Mucosa of rectum (tissue), 2 donors: Measurements from ENCODE around the gene KCNQ2.

ENCODE experiments used
- H3K27ac ChIP-seq, 2 donors: one replicate each; pipeline ENCODE4 v1.7.0; 2013; ENCODE audit warnings: inconsistent platforms in 2 of 2, low read depth in 2 of 2, low read length in 2 of 2
- H3K27me3 ChIP-seq, 2 donors: one replicate each; pipeline ENCODE4 v1.7.0; 2013; ENCODE audit warnings: low read length in 2 of 2; ENCODE audit not compliant: control insufficient read depth in 2 of 2, insufficient read depth in 2 of 2
- H3K36me3 ChIP-seq, 2 donors: one replicate each; pipeline ENCODE4 v1.7.0; 2013; ENCODE audit warnings: low read length in 2 of 2; ENCODE audit not compliant: control insufficient read depth in 2 of 2, insufficient read depth in 2 of 2
- H3K4me1 ChIP-seq, 2 donors: one replicate each; pipeline ENCODE4 v1.7.0; 2013; ENCODE audit warnings: low read length in 2 of 2, mild to moderate bottlenecking in 1 of 2; ENCODE audit not compliant: control insufficient read depth in 2 of 2, insufficient read depth in 2 of 2
- H3K4me3 ChIP-seq, 2 donors: one replicate each; pipeline ENCODE4 v1.7.0; 2013; ENCODE audit warnings: low read length in 2 of 2
- H3K9ac ChIP-seq, 2 donors: one replicate each; pipeline ENCODE4 v1.7.0; 2013; ENCODE audit warnings: low read length in 2 of 2, low read depth in 1 of 2, mild to moderate bottlenecking in 1 of 2
- H3K9me3 ChIP-seq, 2 donors: one replicate each; pipeline ENCODE4 v1.7.0; 2013; ENCODE audit warnings: low read length in 2 of 2; ENCODE audit not compliant: control insufficient read depth in 2 of 2
- donor health status: healthy.
- donor health status: Normal muscosa, but diverticular disease.

Gene KCNQ2

GRCh38 chr20:63378626-63379025 is 93.8 kb downstream of the KCNQ2 start:
- Histone ChIP-seq H3K27ac (no peak overlapping the region), H3K9ac (no peak overlapping the region), H3K4me1 (no peaks in the 10 kb centered on the region), H3K4me3 (no peak overlapping the region), H3K36me3 (no peaks in the 10 kb centered on the region), H3K27me3 (peaks cover 0 to 8% of the 10 kb centered on the region in 2 donors), H3K9me3 (no peaks in the 10 kb centered on the region)

- H3K27me3 ChIP-seq = peaks cover 0 to 8% of the 10 kb centered on the region in 2 donors
- H3K36me3 ChIP-seq = no peaks in the 10 kb centered on the region
- H3K9ac ChIP-seq = no peak overlapping the region
- no peak overlapping the region for H3K27ac ChIP-seq
- no peaks in the 10 kb centered on the region for H3K4me1 ChIP-seq
- no peak overlapping the region for H3K4me3 ChIP-seq
- no peaks in the 10 kb centered on the region for H3K9me3 ChIP-seq
These were observed 94.5 kb downstream of the KCNQ2 start for GRCh38 chr20:63377951-63378381.

- no peaks in the 10 kb centered on the region for H3K36me3 ChIP-seq
- no peaks in the 10 kb centered on the region for H3K4me1 ChIP-seq
- H3K9me3 ChIP-seq = no peaks in the 10 kb centered on the region
- peaks cover 0 to 8% of the 10 kb centered on the region in 2 donors for H3K27me3 ChIP-seq
- H3K4me3 ChIP-seq = no peak overlapping the region
- H3K9ac ChIP-seq = no peak overlapping the region
- H3K27ac ChIP-seq = no peak overlapping the region
These were observed 95.1 kb downstream of the KCNQ2 start for GRCh38 chr20:63377256-63377941.

DNA sequence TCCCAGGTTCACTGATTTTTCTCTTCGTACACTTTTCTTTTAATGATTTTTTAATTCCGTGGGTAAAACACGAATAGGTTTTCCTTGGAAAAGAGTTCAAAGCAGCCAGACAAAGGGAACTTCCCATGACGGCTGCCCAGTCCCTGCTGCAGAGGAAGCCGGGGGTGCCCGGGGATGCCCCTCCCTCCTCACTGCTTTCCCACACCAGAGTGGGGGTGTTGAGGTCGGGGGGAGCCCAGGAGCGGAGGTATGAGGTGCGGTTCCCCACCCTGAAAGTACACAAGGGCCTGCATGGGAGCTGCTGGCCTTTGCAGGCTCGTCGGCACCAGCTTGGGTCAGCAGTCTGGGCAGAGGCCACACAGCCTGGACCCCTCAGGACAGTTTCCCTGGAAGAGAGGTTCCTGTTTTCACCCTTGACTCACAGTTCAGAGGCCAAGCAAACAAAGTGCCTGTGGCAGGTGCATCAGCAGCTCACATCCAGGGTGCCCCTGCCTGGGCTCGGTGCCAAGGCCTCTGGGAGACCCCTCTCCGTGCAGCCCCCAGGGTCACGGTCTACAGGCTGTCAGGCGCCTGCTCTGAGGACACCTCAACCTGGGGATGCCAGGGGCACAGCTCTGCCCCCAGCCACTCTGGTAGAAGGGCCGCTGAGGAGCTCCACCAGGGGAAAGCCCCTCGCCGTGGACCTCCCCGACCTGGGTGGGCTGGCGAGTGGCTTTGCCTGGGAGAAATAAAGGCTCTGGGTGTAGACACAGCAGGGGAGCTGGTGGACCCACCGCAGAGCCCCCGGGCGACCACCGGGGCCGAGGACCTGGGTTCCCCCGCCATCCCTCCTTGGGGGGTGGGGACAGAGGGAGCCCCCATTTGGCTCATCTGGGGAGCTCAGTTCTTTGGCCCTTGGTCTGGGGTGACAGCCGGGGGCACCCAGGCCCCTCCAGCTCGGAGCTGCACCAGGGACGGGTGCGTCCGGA is 95.9 kb downstream of the KCNQ2 start:
- Histone ChIP-seq H3K9me3 (no peaks in the 10 kb centered on the region), H3K27me3 (peaks cover 0 to 10% of the 10 kb centered on the region in 2 donors), H3K27ac (no peak overlapping the region), H3K9ac (no peak overlapping the region), H3K4me3 (no peak overlapping the region), H3K36me3 (no peaks in the 10 kb centered on the region), H3K4me1 (no peaks in the 10 kb centered on the region)

DNA sequence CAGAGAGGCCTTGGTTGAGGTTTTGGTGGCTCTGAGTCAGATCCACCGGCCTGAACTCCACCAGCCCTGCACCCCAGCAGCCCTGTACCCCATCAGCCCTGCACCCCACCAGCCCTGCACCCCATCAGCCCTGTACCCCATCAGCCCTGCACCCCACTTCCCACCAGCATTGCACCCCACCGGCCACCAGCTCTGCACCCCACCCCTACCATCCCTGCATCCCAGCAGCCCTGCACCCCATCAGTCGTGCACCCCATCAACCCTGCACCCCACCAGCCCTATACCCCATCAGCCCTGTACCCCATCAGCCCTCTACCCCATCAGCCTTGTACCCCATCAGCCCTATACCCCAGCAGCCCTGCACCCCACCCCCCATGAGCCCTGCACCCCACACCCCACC is 97.0 kb downstream of the KCNQ2 start:
- Histone ChIP-seq H3K36me3 (no peaks in the 10 kb centered on the region), H3K9ac (no peak overlapping the region), H3K27ac (no peak overlapping the region), H3K27me3 (peaks cover 0 to 12% of the 10 kb centered on the region in 2 donors), H3K4me1 (no peaks in the 10 kb centered on the region), H3K4me3 (no peak overlapping the region), H3K9me3 (no peaks in the 10 kb centered on the region)

DNA sequence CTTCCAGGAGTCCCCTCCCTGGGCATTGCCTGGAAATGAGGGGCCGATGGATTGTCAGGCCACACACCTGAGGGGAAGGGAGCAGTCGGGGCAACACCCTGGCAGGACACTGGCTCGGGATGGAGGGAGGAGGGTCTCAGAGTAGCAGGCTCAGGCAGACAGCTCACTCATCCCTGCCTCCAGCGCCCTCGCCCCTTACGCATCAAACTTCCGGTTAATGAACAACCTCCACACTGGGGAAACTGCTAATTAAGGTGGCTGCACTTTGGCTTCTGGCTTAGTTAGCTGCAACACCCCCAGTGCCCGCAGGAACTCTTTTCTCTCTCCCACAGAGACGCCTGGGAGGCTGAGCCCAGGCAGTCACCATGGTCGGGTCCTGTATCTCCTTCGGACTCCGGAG is 98.0 kb downstream of the KCNQ2 start:
- Histone ChIP-seq H3K9me3 (no peaks in the 10 kb centered on the region), H3K36me3 (no peaks in the 10 kb centered on the region), H3K27me3 (peaks cover 0 to 12% of the 10 kb centered on the region in 2 donors), H3K4me3 (no peak overlapping the region), H3K4me1 (no peaks in the 10 kb centered on the region), H3K9ac (no peak overlapping the region), H3K27ac (no peak overlapping the region)

DNA sequence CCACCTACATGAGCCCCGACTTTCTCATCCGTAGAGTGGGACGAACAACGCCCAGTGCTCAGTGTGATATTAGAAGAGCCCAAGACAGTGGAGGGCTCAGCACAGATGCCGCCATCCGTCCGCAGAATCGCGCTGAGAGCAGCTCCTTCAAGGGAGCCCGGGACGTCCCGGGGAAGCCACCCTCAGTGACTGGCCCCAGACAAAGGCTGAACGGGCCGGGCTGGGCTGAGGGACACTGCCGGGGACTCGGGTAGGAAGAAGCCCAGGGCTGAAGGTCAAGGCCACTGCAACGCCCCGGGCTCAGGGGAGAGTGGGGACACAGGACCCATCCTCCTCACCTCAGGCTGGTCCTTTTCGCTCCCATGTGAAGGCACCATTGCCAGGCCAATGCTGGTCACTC is 98.5 kb downstream of the KCNQ2 start:
- H3K36me3 ChIP-seq = no peaks in the 10 kb centered on the region
- no peaks in the 10 kb centered on the region for H3K9me3 ChIP-seq
- no peak overlapping the region for H3K9ac ChIP-seq
- H3K27ac ChIP-seq = no peak overlapping the region
- peaks cover 0 to 12% of the 10 kb centered on the region in 2 donors for H3K27me3 ChIP-seq
- H3K4me1 ChIP-seq = no peaks in the 10 kb centered on the region
- no peak overlapping the region for H3K4me3 ChIP-seq

GRCh38 chr20:63372971-63373885 is 99.2 kb downstream of the KCNQ2 start:
- Histone ChIP-seq H3K27ac (no peak overlapping the region), H3K9ac (no peak overlapping the region), H3K9me3 (no peaks in the 10 kb centered on the region), H3K36me3 (no peaks in the 10 kb centered on the region), H3K4me3 (no peak overlapping the region), H3K4me1 (no peaks in the 10 kb centered on the region), H3K27me3 (peaks cover 0 to 12% of the 10 kb centered on the region in 2 donors)

DNA sequence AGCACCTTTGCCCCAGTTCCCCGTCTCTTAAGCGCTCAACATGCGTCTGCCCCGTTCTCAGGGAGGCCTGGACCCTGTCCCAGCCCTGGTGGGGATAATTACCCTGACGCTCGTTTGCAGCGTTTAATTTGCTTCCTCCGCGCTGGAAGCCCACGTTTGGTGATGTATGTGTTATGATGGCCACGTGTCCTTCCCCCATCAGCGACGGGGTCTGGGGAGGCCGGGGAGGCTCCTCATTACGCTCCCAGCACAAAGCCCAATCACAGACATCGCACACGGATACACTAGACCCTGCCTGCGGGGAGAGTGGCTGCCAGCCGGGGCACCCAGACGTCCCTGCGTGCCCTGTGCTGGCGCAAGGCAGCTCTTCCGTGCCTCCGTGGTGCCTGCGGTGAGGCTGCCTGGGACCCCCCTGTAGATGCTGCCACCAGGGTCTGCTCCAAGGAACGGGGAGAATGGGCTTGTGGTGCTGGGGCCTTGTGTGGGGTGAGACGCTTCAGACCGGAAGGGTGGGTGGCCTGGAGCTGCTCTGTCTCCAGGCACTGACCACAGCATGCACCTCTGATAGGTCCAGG is 101.1 kb downstream of the KCNQ2 start:
- Histone ChIP-seq H3K36me3 (no peaks in the 10 kb centered on the region), H3K4me1 (no peaks in the 10 kb centered on the region), H3K9me3 (no peaks in the 10 kb centered on the region), H3K4me3 (no peak overlapping the region), H3K27ac (no peak overlapping the region), H3K9ac (no peak overlapping the region), H3K27me3 (peaks cover 0 to 4% of the 10 kb centered on the region in 2 donors)
